Activated gamma-delta T cell treated with Interleukin-2 at 50 U/mL for 16 hours (primary cell): ENCODE results near the gene FUCA1.

ENCODE experiments used
- DNase-seq: peaks from one replicate; pipeline ENCODE4 v3.0.0-alpha.2; 2020

Gene FUCA1

DNA sequence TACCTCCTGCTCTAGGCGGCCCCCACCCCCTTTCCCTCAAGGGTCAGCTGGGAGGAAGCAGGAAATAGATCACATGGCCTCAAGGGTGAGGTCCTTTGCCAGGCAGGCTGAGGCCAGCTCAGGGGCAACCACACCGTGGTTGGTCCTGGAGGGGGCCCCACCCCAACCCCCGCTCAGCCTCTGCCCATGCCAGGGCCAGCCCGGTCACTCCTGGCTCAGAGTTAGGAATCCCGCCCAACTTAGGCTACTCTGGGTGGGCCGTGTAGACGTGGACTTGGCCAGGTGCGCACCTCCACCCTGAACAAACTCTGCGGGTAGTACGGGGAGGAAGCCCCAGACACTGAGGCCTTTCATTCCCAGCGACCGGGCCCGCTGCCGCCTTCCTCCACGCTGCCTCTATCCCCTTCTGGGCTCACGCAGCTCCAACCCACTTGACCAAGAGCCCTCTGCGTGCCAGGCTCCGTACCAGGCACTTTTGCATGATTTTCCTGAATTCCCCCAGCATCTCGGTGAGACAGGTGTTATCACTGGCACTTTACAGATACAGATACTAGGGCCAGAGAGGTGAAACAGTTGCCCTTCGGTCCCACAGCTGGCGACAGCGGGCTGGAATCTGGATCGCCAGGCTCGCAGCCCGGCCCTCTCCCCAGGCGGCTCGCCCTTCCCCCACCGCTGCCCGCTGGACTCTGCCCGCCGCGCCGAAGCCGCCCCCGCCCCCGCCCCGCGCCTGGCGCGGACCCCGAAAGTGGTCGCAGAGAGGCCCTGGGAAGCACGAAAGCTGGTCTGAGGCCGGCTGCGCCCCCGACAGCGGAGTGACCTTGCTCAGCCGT, 68.3 kb downstream of the FUCA1 start:
- peak; percentile 30 for DNase-seq

DNA sequence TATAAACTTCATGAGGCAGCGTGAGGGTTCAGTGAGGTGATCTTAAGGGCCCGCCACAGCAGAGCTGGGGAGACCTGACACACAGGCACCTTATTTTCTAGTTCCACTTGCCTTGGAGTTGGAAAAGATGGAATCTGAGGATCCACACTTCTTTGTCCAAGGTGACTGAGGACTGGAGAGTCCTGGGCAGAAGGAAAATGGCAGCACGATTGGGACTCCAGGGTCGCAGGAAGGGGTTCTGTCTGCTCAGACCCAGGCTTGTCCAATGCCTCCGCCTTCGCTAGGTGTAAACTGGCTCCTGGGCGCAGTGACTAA, 68.9 kb downstream of the FUCA1 start:
- no peak for DNase-seq

DNA sequence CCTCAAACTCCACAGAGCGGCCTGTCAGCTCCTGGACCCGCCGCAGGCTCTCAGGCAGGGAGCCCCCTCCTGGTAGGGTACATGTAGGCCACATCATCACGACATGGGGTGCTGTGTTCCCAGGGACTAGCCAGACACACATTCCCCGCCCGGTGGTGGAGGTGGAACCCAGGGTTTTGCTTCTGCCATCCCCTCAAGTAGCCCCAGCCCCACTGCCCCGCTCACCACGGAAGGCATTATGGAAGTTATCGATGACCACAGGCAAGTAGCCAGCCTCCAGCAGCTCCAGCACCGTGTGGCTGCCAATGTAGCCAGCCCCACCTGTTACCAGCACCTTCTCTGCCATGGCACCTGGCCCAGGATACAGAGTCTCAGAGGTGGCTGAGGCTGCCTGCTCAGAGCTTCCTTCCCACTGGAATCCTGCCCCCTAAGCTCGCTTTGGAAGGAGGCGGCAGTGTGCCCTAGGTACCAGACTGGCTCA, 69.4 kb downstream of the FUCA1 start:
- DNase-seq: no peak

DNA sequence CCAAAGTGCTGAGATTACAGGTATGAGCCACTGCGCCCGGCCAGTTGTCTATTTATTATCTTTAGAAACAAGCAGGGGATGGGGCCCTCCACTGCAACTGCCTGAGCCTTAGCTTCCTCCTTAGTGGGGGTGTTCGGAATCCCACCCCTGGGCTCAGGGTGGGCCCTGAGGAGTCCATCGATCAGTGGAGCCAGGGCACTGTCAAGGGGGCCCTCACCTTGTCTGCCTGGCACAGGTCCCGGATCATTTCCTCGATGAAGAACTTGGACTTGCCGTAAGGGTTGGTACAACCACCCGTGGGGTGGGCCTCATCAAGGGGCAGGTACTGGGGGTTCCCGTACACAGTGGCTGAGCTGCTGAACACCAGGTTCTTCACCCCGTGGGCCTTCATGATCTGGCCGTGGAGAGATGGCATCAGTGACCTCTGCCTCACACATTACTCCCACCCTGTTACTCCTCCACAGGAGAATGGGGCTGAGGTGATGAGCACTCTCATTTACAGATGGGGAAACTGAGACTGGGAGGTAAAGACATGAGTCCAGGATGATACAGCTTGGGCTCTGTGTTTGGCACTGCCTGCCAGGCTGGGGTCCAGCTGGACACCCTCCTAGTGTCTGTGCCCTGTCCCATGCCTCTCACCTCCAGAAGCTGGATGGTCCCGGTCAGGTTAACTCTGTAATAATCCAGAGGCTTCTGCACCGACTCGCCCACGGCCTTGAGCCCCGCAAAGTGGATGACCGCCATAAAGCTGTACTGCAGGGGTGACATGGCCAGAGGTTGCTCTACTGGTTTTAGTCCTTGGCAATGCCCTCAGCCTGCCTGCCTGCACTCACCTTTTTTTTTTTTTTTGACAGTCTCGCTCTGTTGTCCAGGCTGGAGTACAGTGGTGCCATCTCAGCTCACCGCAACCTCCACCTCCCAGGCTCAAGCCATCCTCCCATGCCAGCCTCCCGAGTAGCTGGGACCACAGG, 70.3 kb downstream of the FUCA1 start:
- no peak for DNase-seq

DNA sequence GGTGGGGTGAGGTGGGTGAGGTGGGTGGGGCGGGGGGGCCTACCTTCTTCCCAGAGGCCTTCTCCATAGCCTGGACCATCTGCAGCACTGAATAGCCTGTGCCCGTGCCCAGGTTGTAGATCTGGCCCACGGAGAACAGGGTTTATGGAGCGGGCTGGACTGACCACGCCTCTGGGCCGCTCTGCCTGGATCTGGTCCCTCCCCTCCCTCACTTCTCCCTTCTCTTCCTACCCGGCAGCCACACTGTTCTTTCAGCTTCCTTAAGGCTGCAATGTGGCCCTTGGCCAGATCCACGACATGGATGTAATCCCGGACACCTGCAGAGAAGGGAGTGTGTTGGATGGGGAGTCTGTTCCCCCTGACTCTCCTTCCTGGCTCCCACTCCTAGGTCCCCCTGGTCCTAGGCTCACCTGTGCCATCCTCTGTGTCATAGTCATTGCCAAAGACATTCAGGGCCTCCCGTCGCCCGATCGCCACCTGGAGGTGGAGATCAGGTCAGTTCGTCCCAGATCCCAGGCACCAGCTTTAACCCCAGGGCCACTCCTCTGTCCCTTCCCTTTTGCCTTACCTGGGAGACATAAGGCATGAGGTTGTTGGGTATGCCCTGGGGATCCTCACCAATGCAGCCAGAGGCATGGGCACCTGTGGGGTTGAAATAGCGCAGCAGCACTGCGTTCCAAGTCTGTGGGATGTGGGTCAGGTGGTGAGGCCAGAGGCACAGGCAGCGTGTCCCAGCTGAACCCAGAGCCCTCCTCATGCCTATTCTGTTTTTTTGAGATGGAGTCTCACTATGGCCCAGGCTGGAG, 71.4 kb downstream of the FUCA1 start:
- DNase-seq: no peak

DNA sequence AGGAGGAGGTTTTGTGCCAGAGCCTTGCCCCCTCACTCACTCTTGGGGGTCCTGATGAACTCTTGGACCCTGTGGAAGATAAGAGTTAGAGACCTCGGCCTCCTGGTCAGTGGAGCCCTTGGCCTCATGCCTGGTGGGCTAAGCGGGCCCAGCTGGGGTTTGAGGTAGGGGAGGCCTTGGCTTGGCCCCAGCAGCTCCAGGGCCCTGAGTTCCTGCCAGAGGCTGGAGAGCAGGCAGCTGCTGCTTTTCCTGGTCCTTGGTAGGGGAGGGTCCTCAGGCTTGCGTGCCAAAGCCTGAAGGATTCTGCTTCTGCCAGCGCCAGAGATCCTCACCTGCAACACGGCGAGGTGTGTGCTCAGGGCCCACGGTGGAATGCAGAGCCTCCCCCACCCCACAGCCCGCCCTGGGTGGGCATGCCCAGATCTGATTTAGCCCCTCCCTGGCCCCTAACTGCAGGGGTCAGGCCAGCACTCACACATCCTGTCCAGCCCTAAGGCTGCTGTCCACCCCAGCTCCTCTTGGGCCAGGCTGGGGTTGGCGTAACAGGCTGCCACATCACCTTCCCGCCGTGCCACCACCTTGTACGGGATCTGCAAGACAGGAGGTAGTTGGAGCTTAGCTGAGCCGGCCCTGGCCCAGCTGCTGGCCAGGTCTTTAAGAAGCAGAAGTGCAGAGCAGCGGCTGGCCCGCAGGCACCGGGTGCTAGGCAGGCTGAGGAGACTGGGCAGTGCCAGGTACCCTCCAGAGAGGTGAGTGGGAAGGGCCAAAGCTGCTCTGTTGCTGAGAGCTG, 72.2 kb downstream of the FUCA1 start:
- no peak for DNase-seq
